ENCODE measurements around the gene CT45A1.
"Not testable (repeated sequence)": the region's sequence is repeated elsewhere in the genome, so short reads cannot be mapped to it uniquely, and the experiment has no call there.

Gene CT45A1

GRCh38 chrX:135713183-135713689 is at the start of gene CT45A1:
Gene CT45A1 (plus strand): TSS chrX:135713639. CDS start chrX:135718941, 5,302 bp downstream.
- not testable (repeated sequence) for DNase-seq

GRCh38 chrX:135672979-135673378 is 40.5 kb upstream of the CT45A1 start:
- not testable (repeated sequence) for DNase-seq

- no peak for DNase-seq
Observed at GRCh38 chrX:135688137-135688536, 25.3 kb upstream of the CT45A1 start.

- no peak for DNase-seq
Observed at GRCh38 chrX:135695471-135695870, 18.0 kb upstream of the CT45A1 start.

- DNase-seq = no peak
Observed at GRCh38 chrX:135697601-135698000, 15.8 kb upstream of the CT45A1 start.

GRCh38 chrX:135698924-135699323 is 14.5 kb upstream of the CT45A1 start:
- DNase-seq = no peak

- DNase-seq = peak; percentile 3
Observed at GRCh38 chrX:135707880-135708279, 5.6 kb upstream of the CT45A1 start.

GRCh38 chrX:135713795-135714194 is 356 bp downstream of the CT45A1 start:
- DNase-seq = no peak

GRCh38 chrX:135734666-135735065 is 21.2 kb downstream of the CT45A1 start:
- DNase-seq = not testable (repeated sequence)

GRCh38 chrX:135737366-135738071 is 24.1 kb downstream of the CT45A1 start:
- DNase-seq = no peak

GRCh38 chrX:135740681-135741149 is 27.3 kb downstream of the CT45A1 start:
- no peak for DNase-seq

GRCh38 chrX:135741192-135741715 is 27.8 kb downstream of the CT45A1 start:
- DNase-seq = no peak

GRCh38 chrX:135744739-135745138 is 31.3 kb downstream of the CT45A1 start:
- not testable (repeated sequence) for DNase-seq

- DNase-seq = not testable (repeated sequence)
Observed at GRCh38 chrX:135768091-135768490, 54.7 kb downstream of the CT45A1 start, which contains the start of gene CT45A3. Gene CT45A3 (minus strand): TSS chrX:135768191. CDS start chrX:135764444, 3,747 bp downstream.

All from NCI-H1694 treated with DMSO at 0.1 percent for 48 hours (cell line).